GM19452 (cell line): Measurements from ENCODE around the gene HMCN1.
A peak's percentile ranks its signal among the peaks of the same experiment; 100 is the strongest.
"Not testable (repeated sequence)": the region's sequence is repeated elsewhere in the genome, so short reads cannot be mapped to it uniquely, and the experiment has no call there.

Experiments used
- ATAC-seq: cut with Tn5 transposase; IDR thresholded peaks from one replicate; pipeline ENCODE4 v1.9.1; 2021; ENCODE audit not compliant: unreplicated experiment

HMCN1 gene

DNA sequence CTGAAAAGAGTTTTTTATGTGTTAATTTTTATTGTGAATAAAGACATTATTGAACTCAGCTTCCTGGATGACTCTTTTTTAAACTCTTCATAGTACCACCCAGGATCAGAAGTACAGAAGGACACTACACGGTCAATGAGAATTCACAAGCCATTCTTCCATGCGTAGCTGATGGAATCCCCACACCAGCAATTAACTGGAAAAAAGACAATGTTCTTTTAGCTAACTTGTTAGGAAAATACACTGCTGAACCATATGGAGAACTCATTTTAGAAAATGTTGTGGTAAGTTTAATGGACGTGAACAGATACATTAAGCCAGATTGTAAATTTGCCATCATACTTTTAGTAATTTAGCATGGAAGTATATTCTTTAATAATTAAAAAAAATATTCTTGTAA, 391.3 kb downstream of the HMCN1 start:
- ATAC-seq = no peak

DNA sequence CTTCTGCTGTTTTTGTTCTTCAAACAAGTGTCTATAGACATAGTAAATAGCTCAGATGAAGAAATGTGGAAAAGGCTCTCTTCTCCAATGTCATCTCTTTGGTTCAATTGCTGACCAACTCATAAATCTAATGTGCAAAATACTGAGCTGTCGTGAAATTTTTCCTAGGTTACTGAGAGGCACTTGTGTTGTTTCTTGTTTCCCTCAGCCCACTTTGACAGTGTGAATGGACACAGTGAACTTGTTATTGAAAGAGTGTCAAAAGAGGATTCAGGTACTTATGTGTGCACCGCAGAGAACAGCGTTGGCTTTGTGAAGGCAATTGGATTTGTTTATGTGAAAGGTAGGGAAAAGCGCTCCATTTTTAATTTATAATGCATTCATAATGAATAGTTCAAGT, 395.6 kb downstream of the HMCN1 start:
- ATAC-seq = no peak

DNA sequence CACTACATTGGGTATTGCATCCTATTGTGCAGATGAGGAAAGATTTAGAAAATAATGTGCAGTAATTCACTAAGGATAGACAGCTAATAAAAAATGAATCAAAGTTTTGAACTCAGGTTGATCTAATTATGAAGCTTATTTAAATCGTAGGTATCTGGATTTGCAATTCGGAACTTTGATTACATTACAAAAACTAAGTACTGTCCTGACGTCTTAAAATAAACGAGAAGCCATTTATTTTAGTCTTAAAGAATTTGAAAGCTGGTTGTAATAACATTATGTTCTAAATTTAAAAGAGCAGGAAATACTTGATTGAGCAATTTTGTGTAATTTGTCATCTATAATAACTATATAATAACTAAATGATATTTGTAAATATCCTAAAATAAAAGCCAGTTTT, 404.9 kb downstream of the HMCN1 start:
- ATAC-seq = no peak

DNA sequence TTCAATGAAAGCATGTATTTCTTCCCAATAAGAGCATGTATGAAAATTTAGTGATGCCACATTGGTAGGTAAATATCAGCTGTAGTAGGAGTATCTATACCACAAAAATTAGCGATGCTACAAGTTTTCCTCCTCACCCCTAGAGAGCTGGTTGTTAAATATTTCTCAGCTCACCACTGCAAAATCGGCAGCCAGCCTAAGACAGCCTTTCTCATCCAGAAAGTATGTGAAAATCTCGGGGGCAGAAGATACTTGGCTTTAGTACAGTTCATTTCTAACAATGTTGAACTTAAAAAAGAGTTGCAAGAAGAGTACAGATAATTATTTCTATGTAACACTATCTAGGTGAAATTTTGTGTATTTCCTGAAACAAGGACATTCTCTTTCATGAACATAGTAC, 405.5 kb downstream of the HMCN1 start:
- no peak for ATAC-seq

DNA sequence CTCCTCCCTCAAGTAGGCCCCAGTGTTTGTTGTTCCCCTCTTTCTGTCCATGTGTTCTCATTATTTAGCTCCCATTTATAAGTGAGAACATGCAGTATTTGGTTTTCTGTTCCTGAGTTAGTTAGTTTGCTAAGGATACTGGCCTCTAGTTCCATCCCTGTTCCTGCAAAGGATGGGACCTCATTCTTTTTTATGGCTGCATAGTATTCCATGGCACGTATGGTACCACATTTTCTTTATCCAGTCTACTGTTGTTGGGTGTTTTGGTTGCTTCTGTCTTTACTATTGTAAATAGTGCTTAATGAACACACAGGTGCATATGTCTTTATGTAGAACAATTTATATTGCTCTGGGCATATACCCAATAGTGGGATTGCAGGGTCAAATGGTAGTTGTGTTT, 408.0 kb downstream of the HMCN1 start:
- ATAC-seq = no peak

GRCh38 chr1:186142916-186143315, 408.7 kb downstream of the HMCN1 start:
- ATAC-seq = no peak

DNA sequence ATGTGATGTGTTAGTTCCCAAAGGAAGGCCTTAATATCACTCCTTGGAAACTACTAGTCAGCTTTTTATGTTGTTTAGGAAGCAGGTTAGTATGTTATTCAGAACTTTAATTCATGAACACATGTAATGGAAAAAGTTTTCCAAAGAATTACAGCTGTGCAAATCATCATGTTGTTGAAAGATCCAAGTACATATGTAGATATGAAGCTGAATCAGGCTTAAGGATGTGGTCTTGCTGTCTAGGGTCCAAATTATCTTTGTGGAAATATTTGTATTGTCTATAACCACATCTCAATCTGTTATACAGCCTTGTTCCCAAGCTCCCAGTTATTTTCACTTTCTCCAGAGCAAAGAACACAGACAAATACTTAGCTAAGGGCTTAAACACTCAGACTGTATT, 409.3 kb downstream of the HMCN1 start:
- no peak for ATAC-seq

- ATAC-seq = no peak
Observed at GRCh38 chr1:186144505-186144904, 410.3 kb downstream of the HMCN1 start.

- ATAC-seq = no peak
Observed at GRCh38 chr1:186146974-186147373, 412.8 kb downstream of the HMCN1 start.

DNA sequence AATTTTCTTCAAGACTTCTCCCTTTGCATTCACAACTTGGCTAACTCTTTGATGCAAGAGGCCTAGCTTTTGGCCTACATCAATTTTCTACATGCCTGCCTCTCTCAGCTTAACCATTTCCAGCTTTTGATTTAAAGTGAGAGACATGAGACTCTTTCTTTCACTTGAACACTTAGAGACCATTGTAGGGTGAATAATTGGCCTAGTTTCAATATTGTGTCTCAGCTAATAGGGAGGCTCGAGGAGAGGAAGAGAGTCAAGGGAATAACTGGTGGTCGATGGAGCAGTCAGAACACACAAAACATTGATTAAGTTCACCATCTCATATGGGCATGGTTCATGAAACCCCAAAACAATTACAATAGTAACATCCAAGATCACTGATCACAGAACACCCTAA, 415.4 kb downstream of the HMCN1 start:
- no peak for ATAC-seq

GRCh38 chr1:186152227-186152619, 418.0 kb downstream of the HMCN1 start:
- no peak for ATAC-seq

DNA sequence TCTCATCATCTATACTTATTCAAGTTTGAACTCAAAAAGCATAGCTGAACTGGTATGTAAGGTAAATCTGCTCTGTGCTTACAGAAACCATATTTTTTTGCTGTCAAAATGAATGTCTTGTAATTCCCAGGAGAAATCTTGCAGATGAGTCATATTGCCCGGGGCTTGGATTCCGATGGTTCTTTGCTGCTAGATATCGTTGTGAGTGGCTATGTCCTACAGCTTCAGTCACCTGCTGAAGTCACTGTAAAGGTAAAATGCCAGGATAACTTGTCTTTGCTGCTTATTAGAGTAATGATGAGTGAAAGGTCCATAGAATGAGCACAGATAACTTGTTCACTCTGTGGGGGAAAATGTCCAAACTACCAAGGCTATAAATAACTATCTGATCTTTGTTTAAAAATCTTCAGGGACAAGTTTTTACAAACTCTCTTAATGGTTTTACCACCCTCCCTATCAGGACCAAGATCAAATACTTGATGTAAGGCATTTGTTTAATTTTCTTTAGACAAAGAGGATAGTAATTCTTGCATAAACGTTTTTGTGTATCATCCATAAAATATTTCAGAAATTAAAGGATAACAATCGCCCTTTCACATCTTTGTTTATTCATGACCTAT, 418.5 kb downstream of the HMCN1 start:
- no peak for ATAC-seq

DNA sequence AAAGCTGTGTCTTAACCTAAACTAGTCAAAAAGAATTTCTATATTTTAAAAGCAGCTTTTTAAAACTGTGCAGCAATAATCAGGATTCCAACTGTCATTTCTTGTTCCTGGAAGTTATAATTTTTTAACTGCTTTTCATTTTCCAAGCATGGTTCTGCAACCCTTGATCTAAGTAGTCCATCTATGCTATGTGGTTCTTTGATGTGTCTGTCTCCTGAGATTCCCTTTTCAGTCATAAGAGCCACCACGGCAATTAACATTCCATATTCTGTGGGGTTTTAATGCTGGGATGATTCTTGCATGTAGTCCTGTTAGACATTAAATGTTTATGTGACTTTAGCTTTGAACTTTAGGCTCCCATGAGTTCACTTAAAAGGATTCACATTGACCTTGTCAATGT, 420.5 kb downstream of the HMCN1 start:
- no peak for ATAC-seq

- ATAC-seq = peak; percentile 86
Observed at GRCh38 chr1:186155594-186155993, 421.4 kb downstream of the HMCN1 start.

- not testable (repeated sequence) for ATAC-seq
Observed at GRCh38 chr1:186162895-186163294, 428.7 kb downstream of the HMCN1 start.

DNA sequence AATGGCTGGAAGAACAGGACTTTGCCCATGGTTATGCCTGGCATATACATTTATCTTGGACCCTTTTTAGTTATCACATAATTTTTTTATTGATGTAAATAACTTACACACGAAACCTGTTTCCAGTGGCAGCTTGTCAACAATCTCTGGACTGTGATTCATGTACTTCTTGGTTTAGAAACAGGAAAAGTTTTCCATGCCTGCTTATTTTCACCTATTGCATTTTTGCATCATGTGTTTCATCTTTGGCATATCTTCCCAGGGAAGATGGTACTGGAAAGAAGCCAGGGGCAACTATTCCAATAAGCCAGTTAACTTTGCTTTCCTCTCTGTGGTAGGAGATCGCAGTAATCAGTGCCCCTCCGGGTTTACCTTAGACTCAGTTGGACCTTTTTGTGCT, 430.6 kb downstream of the HMCN1 start:
- no peak for ATAC-seq

GRCh38 chr1:186165303-186165702, 431.1 kb downstream of the HMCN1 start:
- no peak for ATAC-seq

DNA sequence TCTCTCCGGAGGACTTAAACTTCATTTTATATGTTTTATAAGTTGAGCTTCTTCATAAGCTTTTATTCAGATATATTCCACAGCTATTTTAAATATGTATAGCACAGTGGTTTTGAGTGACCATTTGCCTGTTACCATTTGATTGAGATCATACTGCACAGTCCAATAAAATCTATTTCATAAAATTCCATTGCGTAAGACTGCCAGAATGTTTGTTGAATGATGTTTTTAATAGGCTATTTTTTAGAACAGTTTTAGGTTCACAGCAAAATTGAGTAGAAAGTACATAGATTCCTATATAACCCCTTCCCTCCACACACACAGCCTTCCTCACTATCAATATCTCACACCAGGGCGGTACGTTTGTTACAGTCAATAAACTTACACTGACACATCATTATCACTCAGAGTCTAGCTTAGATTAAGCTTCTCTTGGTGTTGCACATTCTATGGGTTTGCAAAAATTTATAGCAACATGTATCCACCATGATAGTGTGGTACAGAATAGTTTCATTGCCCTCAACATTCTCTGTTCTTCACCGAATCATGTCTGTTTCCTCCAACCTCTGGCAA, 433.0 kb downstream of the HMCN1 start:
- no peak for ATAC-seq

GRCh38 chr1:186175588-186175987, 441.4 kb downstream of the HMCN1 start:
- no peak for ATAC-seq

GRCh38 chr1:186178426-186179043, 444.3 kb downstream of the HMCN1 start:
- no peak for ATAC-seq

- no peak for ATAC-seq
Observed at GRCh38 chr1:186179231-186179630, 445.0 kb downstream of the HMCN1 start.

- ATAC-seq = peak; percentile 61
Observed at GRCh38 chr1:186183219-186183618, 449.0 kb downstream of the HMCN1 start.
